SJCRH30 (cell line): ENCODE measurements around the gene SPTAN1. TPM values are rescaled to one million over a fixed set of nuclear protein-coding genes. Genes with fewer than 3 reads are reported as not detected.
A peak's percentile ranks its signal among the peaks of the same experiment; 100 is the strongest.

Experiments
- DNase-seq, 2 experiments: peaks; one replicate each; pipeline ENCODE4 v3.0.0-alpha.2; 2015 to 2020
- H3K27ac ChIP-seq: fragments of 250-450 bp; sonication (Bioruptor Pico); 2 replicates; pipeline ENCODE4 v1.5.1; 2020; ENCODE audit warnings: mild to moderate bottlenecking, moderate library complexity
- H3K27me3 ChIP-seq: fragments of 250-450 bp; sonication (Bioruptor Pico); 2 replicates; pipeline ENCODE4 v1.5.1; 2020; ENCODE audit warnings: mild to moderate bottlenecking, moderate library complexity
- H3K36me3 ChIP-seq: fragments of 250-450 bp; sonication (Bioruptor Pico); 2 replicates; pipeline ENCODE4 v1.5.1; 2020; ENCODE audit warnings: mild to moderate bottlenecking, moderate library complexity
- H3K4me1 ChIP-seq: fragments of 250-450 bp; sonication (Bioruptor Pico); 2 replicates; pipeline ENCODE4 v1.5.1; 2020; ENCODE audit warnings: mild to moderate bottlenecking, moderate library complexity
- H3K4me3 ChIP-seq: fragments of 250-450 bp; sonication (Bioruptor Pico); 2 replicates; pipeline ENCODE4 v1.5.1; 2020; ENCODE audit warnings: mild to moderate bottlenecking, moderate library complexity
- H3K9me3 ChIP-seq: fragments of 250-450 bp; sonication (Bioruptor Pico); replicated peaks from 2 replicates; pipeline ENCODE4 v1.5.1; 2020; ENCODE audit warnings: mild to moderate bottlenecking, moderate library complexity
- total RNA-seq: library from RNA; depleted of rRNA; stranded (reverse); fragments of >200 nt; shearing (Covaris generic); gene quantifications from 2 replicates; pipeline ENCODE4 v1.2.3, GENCODE V29; 2014

Gene SPTAN1
- total RNA-seq, 1 experiment from 2014 or later: 155 TPM

GRCh38 chr9:128540634-128541360 is 11.6 kb upstream of the SPTAN1 start:
- Histone ChIP-seq H3K4me3 (no peak overlapping the region), H3K27ac (no peak overlapping the region), H3K36me3 (peaks cover 54% of the 10 kb centered on the region), H3K27me3 (no peaks in the 10 kb centered on the region), H3K4me1 (no peaks in the 10 kb centered on the region), H3K9me3 (no peaks in the 10 kb centered on the region)
- DNase-seq: no peak

GRCh38 chr9:128546504-128546903 is 5.9 kb upstream of the SPTAN1 start:
- no peak overlapping the region for H3K27ac ChIP-seq

GRCh38 chr9:128548876-128549275 is 3.5 kb upstream of the SPTAN1 start:
- H3K36me3 ChIP-seq: no peaks in the 10 kb centered on the region
- no peak for DNase-seq

More at GRCh38 chr9:128546504-128546903, 5.9 kb upstream of the SPTAN1 start:
- no peaks in the 10 kb centered on the region for H3K9me3 ChIP-seq
- peaks cover 9% of the 10 kb centered on the region; the same call in 1 of the 2 replicates for H3K4me1 ChIP-seq
- DNase-seq: no peak
- peaks cover 7% of the 10 kb centered on the region for H3K36me3 ChIP-seq
- H3K4me3 ChIP-seq: no peak overlapping the region
- no peaks in the 10 kb centered on the region for H3K27me3 ChIP-seq

GRCh38 chr9:128550226-128550625 is 2.2 kb upstream of the SPTAN1 start:
- Histone ChIP-seq H3K27ac (no peak overlapping the region), H3K36me3 (no peaks in the 10 kb centered on the region), H3K4me3 (no peak overlapping the region), H3K9me3 (no peaks in the 10 kb centered on the region), H3K27me3 (no peaks in the 10 kb centered on the region), H3K4me1 (peaks cover 22% of the 10 kb centered on the region; the same call in 1 of the 2 replicates)
- no peak for DNase-seq

More at GRCh38 chr9:128548876-128549275, 3.5 kb upstream of the SPTAN1 start:
- H3K4me3 ChIP-seq: no peak overlapping the region
- no peaks in the 10 kb centered on the region for H3K9me3 ChIP-seq
- H3K27ac ChIP-seq: no peak overlapping the region
- peaks cover 10% of the 10 kb centered on the region; the same call in 1 of the 2 replicates for H3K4me1 ChIP-seq
- no peaks in the 10 kb centered on the region for H3K27me3 ChIP-seq

GRCh38 chr9:128550770-128551656 is 1.4 kb upstream of the SPTAN1 start:
- Histone ChIP-seq H3K27me3 (no peaks in the 10 kb centered on the region), H3K4me1 (peaks cover 23% of the 10 kb centered on the region; the same call in 1 of the 2 replicates), H3K9me3 (no peaks in the 10 kb centered on the region), H3K4me3 (peak overlapping the region; percentile 99), H3K27ac (peak overlapping the region; percentile 2; the same call in 1 of the 2 replicates), H3K36me3 (no peaks in the 10 kb centered on the region)
- peak; percentile 70 to 80 for DNase-seq

GRCh38 chr9:128551657-128552152 is 682 bp upstream of the SPTAN1 start:
- DNase-seq: peak in 1 of 2 experiments; percentile 92
- Histone ChIP-seq H3K9me3 (no peaks in the 10 kb centered on the region), H3K4me3 (peak overlapping the region; percentile 99), H3K4me1 (peaks cover 23% of the 10 kb centered on the region; the same call in 1 of the 2 replicates), H3K36me3 (no peaks in the 10 kb centered on the region), H3K27ac (peak overlapping the region; percentile 55), H3K27me3 (no peaks in the 10 kb centered on the region)

GRCh38 chr9:128552744-128553440 is 505 bp downstream of the SPTAN1 start:
- peak; percentile 55 to 66 for DNase-seq
- Histone ChIP-seq H3K27me3 (no peaks in the 10 kb centered on the region), H3K27ac (peak overlapping the region; percentile 49), H3K4me3 (peak overlapping the region; percentile 99), H3K4me1 (peaks cover 24% of the 10 kb centered on the region), H3K9me3 (no peaks in the 10 kb centered on the region), H3K36me3 (no peaks in the 10 kb centered on the region)

- peaks cover 33% of the 10 kb centered on the region for H3K4me1 ChIP-seq
- no peaks in the 10 kb centered on the region for H3K36me3 ChIP-seq
- no peaks in the 10 kb centered on the region for H3K9me3 ChIP-seq
- peak overlapping the region; percentile 99 for H3K4me3 ChIP-seq
- peak overlapping the region; percentile 86; the same call in 1 of the 2 replicates for H3K27ac ChIP-seq
- H3K27me3 ChIP-seq: no peaks in the 10 kb centered on the region
- DNase-seq: peak in 1 of 2 experiments; percentile 14
Observed at GRCh38 chr9:128553728-128554127, 1.3 kb downstream of the SPTAN1 start.

GRCh38 chr9:128554155-128554862 is 1.9 kb downstream of the SPTAN1 start:
- Histone ChIP-seq H3K9me3 (no peaks in the 10 kb centered on the region), H3K4me3 (peak overlapping the region; percentile 99), H3K36me3 (no peaks in the 10 kb centered on the region), H3K4me1 (peaks cover 38% of the 10 kb centered on the region), H3K27ac (peak overlapping the region; percentile 86), H3K27me3 (no peaks in the 10 kb centered on the region)
- peak; percentile 94 for DNase-seq

- Histone ChIP-seq H3K27ac (peak overlapping the region; percentile 86), H3K36me3 (no peaks in the 10 kb centered on the region), H3K27me3 (no peaks in the 10 kb centered on the region), H3K4me3 (peak overlapping the region; percentile 99), H3K9me3 (no peaks in the 10 kb centered on the region), H3K4me1 (peaks cover 40% of the 10 kb centered on the region)
- DNase-seq: peak; percentile 57 to 61
Observed at GRCh38 chr9:128555180-128555721, 2.9 kb downstream of the SPTAN1 start.

- Histone ChIP-seq H3K27ac (no peak overlapping the region), H3K9me3 (no peaks in the 10 kb centered on the region), H3K4me3 (no peak overlapping the region), H3K27me3 (no peaks in the 10 kb centered on the region), H3K4me1 (peaks cover 36% of the 10 kb centered on the region), H3K36me3 (no peaks in the 10 kb centered on the region)
- no peak for DNase-seq
Observed at GRCh38 chr9:128556276-128556675, 3.9 kb downstream of the SPTAN1 start.

- H3K27ac ChIP-seq: no peak overlapping the region
- peaks cover 34% of the 10 kb centered on the region for H3K4me1 ChIP-seq
Observed at GRCh38 chr9:128556926-128557634, 4.7 kb downstream of the SPTAN1 start.

More at GRCh38 chr9:128556926-128557634, 4.7 kb downstream of the SPTAN1 start:
- Histone ChIP-seq H3K36me3 (no peaks in the 10 kb centered on the region), H3K4me3 (no peak overlapping the region), H3K27me3 (no peaks in the 10 kb centered on the region), H3K9me3 (no peaks in the 10 kb centered on the region)
- no peak for DNase-seq
